Endometrial microvascular endothelial cells (primary cell): Measurements from ENCODE around the gene ERCC1. TPM values are rescaled to one million over a fixed set of nuclear protein-coding genes. Genes with fewer than 3 reads are reported as not detected.
"Not testable (repeated sequence)": the region's sequence is repeated elsewhere in the genome, so short reads cannot be mapped to it uniquely, and the experiment has no call there.

Experiments used
- in situ Hi-C: cut with HindIII; loops from 2 replicates; pipeline ENCODE4 v1.10.0; 2017; ENCODE audit warnings: low sequenced_read_pairs, low pct_unique_long_range_greater_than_20kb; ENCODE audit errors: inconsistent ontology term
- total RNA-seq: library from RNA; depleted of rRNA; stranded (reverse); fragments of >200 nt; gene quantifications from one replicate; pipeline ENCODE4 v1.2.3, GENCODE V29; 2015; ENCODE audit errors: inconsistent ontology term

ERCC1 gene
- total RNA-seq, 1 donor from 2014 or later, result 109 TPM

GRCh38 chr19:45409557-45409920 lies 14.2 kb downstream of the ERCC1 start:
- in situ Hi-C loops, result no loop called here

GRCh38 chr19:45408830-45409556 lies 14.7 kb downstream of the ERCC1 start:
- in situ Hi-C loops, result no loop called here

GRCh38 chr19:45408121-45408520 lies 15.6 kb downstream of the ERCC1 start:
- in situ Hi-C loops, result no loop called here

- in situ Hi-C loops, result not testable (repeated sequence)
Observed at GRCh38 chr19:45407585-45407984, 16.1 kb downstream of the ERCC1 start.

GRCh38 chr19:45407091-45407375 lies 16.7 kb downstream of the ERCC1 start:
- in situ Hi-C loops, result no loop called here

- in situ Hi-C loops, result no loop called here
Observed at GRCh38 chr19:45406226-45407090, 17.3 kb downstream of the ERCC1 start, which contains the start of gene POLR1G. Gene POLR1G, plus strand, starts transcription at chr19:45406644. Its CDS starts 53 bp downstream, at chr19:45406697.

- in situ Hi-C loops, result no loop called here
Observed at GRCh38 chr19:45405435-45406225, 18.1 kb downstream of the ERCC1 start.

GRCh38 chr19:45404557-45405434 lies 18.9 kb downstream of the ERCC1 start, which contains the start of gene PPP1R13L:
Gene PPP1R13L, minus strand, starts transcription at chr19:45405069. Its CDS starts 6,751 bp downstream, at chr19:45398318.
- in situ Hi-C loops, result no loop called here

GRCh38 chr19:45403781-45404556 lies 19.7 kb downstream of the ERCC1 start:
- in situ Hi-C loops, result no loop called here

- in situ Hi-C loops, result no loop called here
Observed at GRCh38 chr19:45403272-45403671, 20.4 kb downstream of the ERCC1 start.

- in situ Hi-C loops, result no loop called here
Observed at GRCh38 chr19:45402298-45403061, 21.2 kb downstream of the ERCC1 start.

- in situ Hi-C loops, result no loop called here
Observed at GRCh38 chr19:45401815-45402214, 21.9 kb downstream of the ERCC1 start.

- in situ Hi-C loops, result no loop called here
Observed at GRCh38 chr19:45400192-45400591, 23.5 kb downstream of the ERCC1 start.

- in situ Hi-C loops, result no loop called here
Observed at GRCh38 chr19:45395821-45396617, 27.7 kb downstream of the ERCC1 start.

GRCh38 chr19:45391871-45392665 lies 31.6 kb downstream of the ERCC1 start:
- in situ Hi-C loops, result no loop called here

- in situ Hi-C loops, result no loop called here
Observed at GRCh38 chr19:45391346-45391745, 32.4 kb downstream of the ERCC1 start.
